Nephron (organoid): ENCODE measurements around the gene HOXB3.
A peak's percentile ranks its signal among the peaks of the same experiment; 100 is the strongest.

ENCODE experiments used
- H3K27ac Mint-ChIP-seq, 3 experiments: 2 replicates each; pipeline ENCODE4 v1.8.0; 2020; ENCODE audit warnings: mixed read lengths in 3 of 3, mild to moderate bottlenecking in 2 of 3, moderate library complexity in 1 of 3
- H3K27me3 Mint-ChIP-seq: 2 replicates; pipeline ENCODE4 v1.8.0; 2021; ENCODE audit warnings: low read depth, mild to moderate bottlenecking, moderate library complexity, mixed read lengths
- H3K36me3 Mint-ChIP-seq: 2 replicates; pipeline ENCODE4 v1.8.0; 2020; ENCODE audit warnings: low read depth, mixed read lengths
- H3K4me1 Mint-ChIP-seq: 2 replicates; pipeline ENCODE4 v1.8.0; 2020; ENCODE audit warnings: mixed read lengths
- H3K4me3 Mint-ChIP-seq, 3 experiments: 2 replicates each; pipeline ENCODE4 v1.8.0; 2020; ENCODE audit warnings: mild to moderate bottlenecking in 3 of 3, mixed read lengths in 3 of 3, moderate library complexity in 2 of 3
- H3K9me3 Mint-ChIP-seq: 2 replicates; pipeline ENCODE4 v1.8.0; 2020; ENCODE audit warnings: mixed read lengths
- CTCF ChIP-seq, 3 experiments: fragments of 200-600 bp; sonication (generic); IDR thresholded peaks; one replicate each; pipeline ENCODE4 v1.5.0; 2021; ENCODE audit warnings: antibody characterized with exemption in 3 of 3; ENCODE audit not compliant: unreplicated experiment in 3 of 3

Gene HOXB3

GRCh38 chr17:48578616-48579470, 11.2 kb downstream of the HOXB3 start:
- Mint-ChIP-seq H3K4me1 (peaks cover 83% of the 10 kb centered on the region), H3K9me3 (no peaks in the 10 kb centered on the region), H3K27me3 (peaks cover 69% of the 10 kb centered on the region), H3K27ac (peak overlapping the region in 1 of 3 experiments; percentile 98), H3K4me3 (peak overlapping the region; percentile 84 to 98 (median 91)), H3K36me3 (peaks cover 28% of the 10 kb centered on the region)
- no peak for TF ChIP-seq CTCF (IDR thresholded peaks at IDR 0.05; ENCODE audit: unreplicated experiment in 3 of 3)

- peak within 1 kb of the TSS in 1 of 3 experiments; percentile 98 for H3K27ac Mint-ChIP-seq
- H3K36me3 Mint-ChIP-seq, result peaks cover 32% of the 10 kb centered on the region
These were observed 12.0 kb downstream of the HOXB3 start, which contains the start of gene HOXB4 for GRCh38 chr17:48577946-48578615. Gene HOXB4 (minus strand): TSS chr17:48578350. CDS start chr17:48578319, 31 bp downstream.

GRCh38 chr17:48577330-48577945, 12.6 kb downstream of the HOXB3 start:
- no peak for TF ChIP-seq CTCF (IDR thresholded peaks at IDR 0.05; ENCODE audit: unreplicated experiment in 3 of 3)
- peaks cover 69% of the 10 kb centered on the region for H3K27me3 Mint-ChIP-seq
- H3K36me3 Mint-ChIP-seq, result peaks cover 31% of the 10 kb centered on the region
- peak overlapping the region; percentile 85 to 94 (median 93) for H3K4me3 Mint-ChIP-seq
- peak overlapping the region in 1 of 3 experiments; percentile 98 for H3K27ac Mint-ChIP-seq
- H3K4me1 Mint-ChIP-seq, result peaks cover 83% of the 10 kb centered on the region
- H3K9me3 Mint-ChIP-seq, result no peaks in the 10 kb centered on the region

More at GRCh38 chr17:48577946-48578615, 12.0 kb downstream of the HOXB3 start, which contains the start of gene HOXB4:
- peaks cover 83% of the 10 kb centered on the region for H3K4me1 Mint-ChIP-seq
- H3K27me3 Mint-ChIP-seq, result peaks cover 69% of the 10 kb centered on the region
- H3K9me3 Mint-ChIP-seq, result no peaks in the 10 kb centered on the region
- no peak for TF ChIP-seq CTCF (IDR thresholded peaks at IDR 0.05; ENCODE audit: unreplicated experiment in 3 of 3)
- H3K4me3 Mint-ChIP-seq, result peak within 1 kb of the TSS; percentile 93 to 98 (median 94)

GRCh38 chr17:48576479-48577309, 13.3 kb downstream of the HOXB3 start:
- H3K9me3 Mint-ChIP-seq, result no peaks in the 10 kb centered on the region
- H3K4me1 Mint-ChIP-seq, result peaks cover 86% of the 10 kb centered on the region
- H3K27me3 Mint-ChIP-seq, result peaks cover 68% of the 10 kb centered on the region
- TF ChIP-seq CTCF (IDR thresholded peaks at IDR 0.05; ENCODE audit: unreplicated experiment in 3 of 3), result no peak
- H3K4me3 Mint-ChIP-seq, result peak overlapping the region; percentile 85 to 94 (median 93)
- H3K27ac Mint-ChIP-seq, result peak overlapping the region in 1 of 3 experiments; percentile 98
- H3K36me3 Mint-ChIP-seq, result peaks cover 30% of the 10 kb centered on the region
